NCI-H748 treated with DMSO at 0.1 percent for 48 hours (cell line): ENCODE results near the gene HOXD3.

Experiments
- DNase-seq: peaks from one replicate; lab custom pipeline; 2025; lab: John Stamatoyannopoulos, UW

The HOXD3 gene

GRCh38 chr2:176177580-176178037 is 20.5 kb downstream of the HOXD3 start:
- DNase-seq: peak; percentile 51

DNA sequence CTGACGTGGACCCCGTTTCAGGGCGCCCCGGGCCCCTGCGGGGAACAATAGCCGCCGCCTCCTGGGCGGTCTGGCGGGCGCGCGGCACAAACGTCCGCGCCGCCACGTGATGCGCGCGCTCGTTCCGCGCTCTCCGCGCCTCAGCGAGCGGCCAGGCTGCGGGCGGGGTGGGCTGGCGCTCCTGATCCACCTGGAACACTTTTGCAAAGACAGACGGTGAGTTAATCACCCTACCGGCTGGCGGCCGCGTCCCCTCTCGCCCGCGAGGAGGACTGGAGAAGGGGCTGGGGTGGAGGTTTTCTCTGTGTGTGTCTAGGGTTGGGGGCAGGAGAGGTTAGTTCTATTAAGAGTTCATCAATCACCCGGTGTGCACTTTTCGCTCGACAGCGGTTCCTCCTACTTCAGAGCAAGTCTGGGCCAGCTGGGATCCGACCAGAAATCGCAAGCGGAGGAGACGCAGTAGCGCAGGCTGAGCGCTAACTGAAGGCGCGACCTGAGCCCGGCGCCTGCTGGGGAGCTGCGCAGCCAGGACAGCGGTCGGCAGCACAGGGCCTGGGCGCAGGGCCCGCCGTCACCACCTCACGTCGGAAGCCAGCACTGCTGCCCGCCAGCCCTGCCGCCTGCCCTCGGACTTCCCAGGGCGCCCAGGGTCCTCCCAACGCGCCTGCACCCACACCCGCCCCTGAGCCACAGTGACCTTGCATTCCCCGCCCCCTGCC is 21.1 kb downstream of the HOXD3 start:
- peak; percentile 54 for DNase-seq

DNA sequence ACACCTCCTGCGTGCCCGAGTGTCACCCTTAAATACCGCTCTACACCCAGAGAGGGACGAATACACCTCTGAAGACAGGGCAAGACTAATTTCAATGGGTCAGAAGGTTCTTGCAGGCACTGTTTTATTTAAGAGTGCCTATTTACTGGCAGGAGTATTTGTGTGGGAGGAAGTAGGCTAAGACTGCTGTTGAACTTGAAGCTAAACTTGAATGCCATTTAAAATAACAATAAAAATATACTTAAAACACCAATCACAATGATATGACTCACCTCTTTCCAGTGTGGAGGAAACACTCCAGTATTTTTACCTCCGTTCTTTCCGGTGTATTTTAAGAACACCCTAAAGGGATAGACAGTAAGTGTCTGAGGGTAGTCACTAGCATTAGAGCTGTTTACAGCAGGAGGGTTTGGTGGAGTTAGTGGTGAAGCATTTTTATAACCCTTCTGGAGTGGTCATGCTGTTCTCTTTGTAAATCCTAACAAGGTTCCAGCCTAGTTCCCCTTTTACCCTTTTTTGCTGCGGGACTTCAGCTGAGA is 21.7 kb downstream of the HOXD3 start:
- DNase-seq: no peak

DNA sequence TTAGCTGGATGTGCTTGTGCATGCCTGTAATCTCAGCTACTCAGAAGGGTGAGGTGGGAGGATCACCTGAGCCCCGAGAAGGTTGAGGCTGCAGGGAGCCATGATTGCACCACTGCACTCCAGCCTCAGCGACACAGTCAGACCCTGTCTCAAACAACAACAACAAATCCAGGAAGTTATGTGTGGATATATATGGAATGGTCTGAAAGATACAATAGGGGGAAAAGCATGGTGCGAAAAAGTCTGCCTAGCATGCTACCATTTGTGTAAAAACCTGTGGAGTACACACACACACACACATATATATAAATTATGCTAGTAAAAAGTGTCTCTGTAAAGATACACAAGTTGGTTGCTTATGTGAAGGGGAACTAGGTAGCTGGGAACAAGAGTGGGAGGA is 24.4 kb downstream of the HOXD3 start:
- no peak for DNase-seq

DNA sequence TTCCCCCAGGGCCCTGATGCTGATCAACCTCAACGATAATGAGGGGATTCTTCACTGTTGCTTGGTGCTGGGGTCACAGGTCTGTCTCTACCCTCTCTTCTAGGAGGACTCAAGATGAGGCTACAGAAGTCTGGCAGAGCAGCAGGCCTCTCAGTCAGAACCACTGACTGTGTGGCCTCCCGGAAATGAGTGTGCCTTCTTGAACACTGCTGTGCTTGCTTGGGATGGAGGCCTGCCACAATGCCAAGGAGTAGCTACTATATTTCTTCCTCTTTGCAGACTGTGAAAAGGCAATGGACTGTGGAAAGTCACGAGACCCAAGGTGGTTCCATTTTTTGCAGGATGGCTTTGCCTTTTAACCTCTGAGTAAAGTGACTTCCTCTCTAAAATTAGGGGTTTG is 25.6 kb downstream of the HOXD3 start:
- DNase-seq: no peak

DNA sequence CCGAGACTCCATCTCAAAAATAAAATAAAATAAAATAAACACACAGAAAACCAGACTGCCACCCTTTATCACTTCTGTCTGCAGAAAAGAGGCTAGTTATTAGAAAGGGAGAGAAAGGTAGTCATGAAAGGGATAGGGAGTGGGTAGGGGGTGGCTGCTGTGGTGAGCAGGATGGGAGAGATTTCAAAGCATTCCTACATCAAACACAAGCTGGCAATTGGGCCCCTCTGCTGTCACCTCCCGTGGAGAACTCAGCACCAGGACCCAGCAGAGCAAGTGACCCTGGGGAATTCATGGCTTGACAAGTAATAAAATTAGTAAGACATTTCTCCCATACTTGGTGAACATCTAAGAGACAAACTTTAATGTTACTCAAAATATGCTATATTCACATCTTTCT is 27.6 kb downstream of the HOXD3 start:
- DNase-seq: no peak

DNA sequence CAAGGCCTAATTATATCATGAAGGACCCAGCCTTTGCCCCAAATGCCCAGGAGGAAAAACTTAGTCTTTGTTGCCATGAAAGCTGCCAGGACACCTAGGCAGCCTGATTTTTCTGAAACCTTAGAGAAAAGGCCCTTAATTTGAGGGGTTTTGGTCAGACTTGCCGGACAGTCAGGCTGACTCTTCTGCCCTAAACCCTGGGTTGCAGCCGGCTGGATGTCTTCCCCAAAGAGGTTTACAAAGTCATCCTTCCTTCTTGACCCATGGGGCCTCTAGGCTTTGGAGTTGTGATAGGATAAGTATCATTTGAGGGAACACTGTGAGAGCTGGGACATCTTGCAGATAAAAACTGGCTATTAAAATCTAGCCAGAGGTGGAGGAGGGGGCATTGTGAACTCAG is 28.9 kb downstream of the HOXD3 start:
- DNase-seq: no peak

DNA sequence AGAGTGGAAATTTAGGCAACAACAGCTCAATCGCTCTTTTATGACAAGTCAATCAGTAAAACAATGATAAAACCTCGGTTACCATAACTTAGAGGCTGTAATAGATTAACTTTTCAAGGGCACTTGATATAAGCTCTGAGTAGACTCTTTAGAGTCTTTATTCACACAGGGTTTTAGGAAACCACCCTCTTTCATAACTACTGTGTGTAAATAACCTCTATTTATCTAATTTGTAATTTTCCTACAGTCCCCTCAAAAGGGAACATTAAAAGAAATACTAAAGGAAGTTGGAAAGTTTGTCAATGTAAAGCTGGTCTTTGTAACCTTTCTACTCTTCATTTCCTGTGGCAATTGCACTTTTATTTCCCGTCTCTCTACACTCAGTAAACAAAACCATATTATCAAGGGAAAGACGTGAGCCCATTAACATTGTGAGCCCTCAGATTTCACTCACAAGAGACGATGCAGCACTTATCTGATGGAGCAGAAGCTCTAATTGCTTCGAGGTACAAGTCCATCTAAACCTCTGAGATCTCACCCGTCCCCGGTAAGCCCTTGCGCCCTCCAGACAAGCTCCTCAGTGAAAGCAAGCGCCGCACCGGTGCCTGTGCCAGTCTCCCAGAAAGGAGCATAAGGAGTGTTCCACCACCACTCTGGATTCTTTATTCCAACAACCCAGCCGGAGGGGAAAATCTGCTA is 30.2 kb downstream of the HOXD3 start:
- DNase-seq: peak; percentile 39

- peak; percentile 80 for DNase-seq
Measured at GRCh38 chr2:176187899-176188773, 31.0 kb downstream of the HOXD3 start, which contains the start of gene HOXD1. HOXD1 (plus strand) TSS chr2:176188668; CDS start chr2:176188802, 134 bp downstream.

- DNase-seq: no peak
Measured at GRCh38 chr2:176188774-176189680, 31.9 kb downstream of the HOXD3 start.

GRCh38 chr2:176189681-176190641 is 32.9 kb downstream of the HOXD3 start:
- peak; percentile 37 for DNase-seq

DNA sequence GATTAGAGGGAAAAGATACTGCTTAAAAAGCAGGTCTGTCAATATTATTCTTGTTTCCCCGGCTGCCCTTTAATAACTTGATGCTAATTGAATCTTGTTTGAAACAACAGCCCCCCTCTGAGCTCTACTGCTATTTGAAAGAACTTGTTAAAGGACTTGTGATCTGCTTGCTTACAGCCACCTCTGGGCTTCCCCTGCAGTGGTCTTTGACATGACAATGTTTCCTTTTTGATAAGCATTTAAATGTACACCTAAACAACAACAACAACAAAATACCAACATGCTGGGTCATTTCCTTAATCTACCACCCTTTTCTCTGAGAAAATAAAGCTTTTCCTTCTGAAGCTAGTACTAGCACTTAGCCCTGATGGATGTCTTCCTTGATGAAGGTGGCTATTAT is 35.2 kb downstream of the HOXD3 start:
- DNase-seq: no peak

DNA sequence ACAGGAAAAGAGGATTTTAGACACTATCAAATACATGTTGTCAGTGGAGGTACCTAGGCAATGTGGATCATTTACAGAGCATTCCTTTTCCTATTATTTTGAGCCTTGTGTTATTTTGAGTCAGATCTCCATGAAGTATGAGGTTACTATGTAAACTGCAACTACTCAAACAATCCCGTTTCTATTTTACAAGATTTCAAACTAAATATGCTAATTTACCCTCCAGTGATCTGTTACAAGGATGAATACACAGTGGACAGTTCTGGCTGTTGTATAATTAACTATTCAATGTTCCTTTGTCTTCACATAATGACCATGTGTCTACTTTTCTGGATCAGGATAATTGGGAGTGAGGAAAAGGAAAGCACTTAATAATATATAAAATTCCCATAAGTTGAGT is 35.9 kb downstream of the HOXD3 start:
- DNase-seq: no peak

GRCh38 chr2:176199902-176200301 is 42.8 kb downstream of the HOXD3 start:
- no peak for DNase-seq

DNA sequence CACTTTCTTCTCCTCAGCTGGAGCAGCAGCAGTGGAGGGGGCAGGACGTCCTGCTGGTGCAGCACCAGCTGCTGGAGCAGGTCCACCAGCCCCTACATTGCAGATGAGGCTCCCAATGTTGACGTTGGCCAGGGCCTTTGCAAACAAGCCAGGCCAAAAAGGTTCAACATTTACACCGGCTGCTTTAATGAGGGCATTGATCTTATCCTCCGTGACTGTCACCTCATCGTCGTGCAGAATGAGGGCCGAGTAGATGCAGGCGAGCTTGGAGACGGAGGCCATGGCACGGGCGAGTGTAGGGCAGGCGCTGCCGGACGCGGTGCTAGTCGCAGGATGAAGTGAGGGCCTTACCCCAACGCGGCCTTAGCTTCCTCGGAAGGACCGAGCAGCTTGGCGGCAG is 43.9 kb downstream of the HOXD3 start:
- DNase-seq: no peak

GRCh38 chr2:176202491-176202890 is 45.4 kb downstream of the HOXD3 start:
- no peak for DNase-seq

DNA sequence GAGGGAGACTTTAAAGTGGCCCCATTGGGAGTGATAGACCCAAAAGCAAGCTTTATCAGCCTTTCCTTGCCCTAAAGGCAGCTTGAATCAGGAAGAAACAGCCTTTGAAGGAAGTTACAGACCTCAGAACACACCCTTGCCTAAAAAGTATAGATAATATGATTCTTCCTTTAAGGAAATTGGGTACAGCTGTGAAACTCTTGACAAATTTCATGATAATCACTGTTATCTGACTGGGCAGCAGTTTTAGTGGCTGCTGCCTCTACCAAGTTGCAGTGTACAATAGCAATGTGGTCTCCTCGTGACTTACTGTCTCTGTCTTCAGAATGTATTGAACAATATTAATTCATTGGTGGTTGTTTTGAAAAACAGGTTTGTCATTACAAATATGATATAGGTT is 48.0 kb downstream of the HOXD3 start:
- no peak for DNase-seq

DNA sequence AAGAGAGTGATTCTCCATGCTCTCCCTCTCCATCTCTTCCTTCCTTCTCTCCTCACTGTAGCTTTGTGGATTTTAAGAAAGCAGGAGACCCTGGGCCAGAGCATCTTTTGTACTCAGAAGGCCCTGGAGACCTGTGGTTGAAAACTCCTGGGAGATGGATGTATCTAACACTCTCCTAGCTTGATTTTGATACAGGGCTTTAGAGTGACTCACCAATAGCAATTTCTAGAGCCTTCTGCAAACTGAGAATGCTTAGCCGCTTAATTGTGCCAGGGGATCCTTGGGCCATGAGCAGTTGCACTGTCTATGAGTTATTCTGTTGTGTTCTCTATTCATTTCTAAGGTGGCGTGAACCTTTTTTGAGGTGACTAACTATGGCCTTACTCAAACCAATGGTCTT is 49.0 kb downstream of the HOXD3 start:
- no peak for DNase-seq

DNA sequence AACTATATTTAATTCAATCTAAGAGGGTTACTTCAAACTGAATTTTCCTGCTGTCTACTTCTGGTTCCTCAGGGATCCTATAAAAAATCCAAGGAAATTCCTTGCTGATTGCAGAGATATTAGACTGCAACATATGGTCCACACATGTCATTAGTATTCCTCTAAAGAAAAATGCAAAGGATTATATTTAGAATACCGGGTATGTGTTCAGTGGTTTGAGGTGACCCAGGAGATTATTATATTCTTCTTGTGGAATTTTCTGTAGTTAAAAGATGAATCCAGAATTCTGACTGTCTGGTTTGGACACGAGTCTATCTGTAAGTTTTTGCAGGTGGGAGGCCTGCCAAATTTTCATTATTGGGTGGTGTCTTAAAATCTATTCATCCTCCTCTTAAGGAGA is 49.6 kb downstream of the HOXD3 start:
- no peak for DNase-seq

- no peak for DNase-seq
Measured at GRCh38 chr2:176211110-176211509, 54.0 kb downstream of the HOXD3 start.
